HG03159 (cell line): ENCODE measurements around the gene SERPINA9.

Experiments used
- ATAC-seq: cut with Tn5 transposase; IDR thresholded peaks from one replicate; pipeline ENCODE4 v1.9.1; 2021; ENCODE audit warnings: mild to moderate bottlenecking, moderate library complexity; ENCODE audit not compliant: unreplicated experiment

Gene SERPINA9

DNA sequence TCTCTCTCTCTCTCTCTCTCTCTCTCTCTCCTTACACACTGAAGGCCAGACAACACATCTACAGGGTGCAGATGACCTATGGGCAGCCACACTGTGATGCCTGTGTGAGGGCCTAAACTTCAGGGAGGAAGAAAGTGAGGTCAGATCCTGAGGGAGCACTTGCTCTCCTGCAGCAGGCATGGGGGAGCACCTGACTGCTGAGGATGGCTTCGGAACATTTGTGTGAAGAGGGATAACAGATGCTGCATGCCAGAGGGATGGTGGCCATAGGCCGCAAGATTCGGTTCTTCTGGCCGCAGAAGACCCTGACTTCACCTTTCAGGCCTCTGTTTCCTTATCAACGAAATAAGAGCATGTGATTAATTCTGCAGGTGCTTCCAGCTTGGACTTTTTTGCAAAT lies 11.7 kb downstream of the SERPINA9 start:
- no peak for ATAC-seq

DNA sequence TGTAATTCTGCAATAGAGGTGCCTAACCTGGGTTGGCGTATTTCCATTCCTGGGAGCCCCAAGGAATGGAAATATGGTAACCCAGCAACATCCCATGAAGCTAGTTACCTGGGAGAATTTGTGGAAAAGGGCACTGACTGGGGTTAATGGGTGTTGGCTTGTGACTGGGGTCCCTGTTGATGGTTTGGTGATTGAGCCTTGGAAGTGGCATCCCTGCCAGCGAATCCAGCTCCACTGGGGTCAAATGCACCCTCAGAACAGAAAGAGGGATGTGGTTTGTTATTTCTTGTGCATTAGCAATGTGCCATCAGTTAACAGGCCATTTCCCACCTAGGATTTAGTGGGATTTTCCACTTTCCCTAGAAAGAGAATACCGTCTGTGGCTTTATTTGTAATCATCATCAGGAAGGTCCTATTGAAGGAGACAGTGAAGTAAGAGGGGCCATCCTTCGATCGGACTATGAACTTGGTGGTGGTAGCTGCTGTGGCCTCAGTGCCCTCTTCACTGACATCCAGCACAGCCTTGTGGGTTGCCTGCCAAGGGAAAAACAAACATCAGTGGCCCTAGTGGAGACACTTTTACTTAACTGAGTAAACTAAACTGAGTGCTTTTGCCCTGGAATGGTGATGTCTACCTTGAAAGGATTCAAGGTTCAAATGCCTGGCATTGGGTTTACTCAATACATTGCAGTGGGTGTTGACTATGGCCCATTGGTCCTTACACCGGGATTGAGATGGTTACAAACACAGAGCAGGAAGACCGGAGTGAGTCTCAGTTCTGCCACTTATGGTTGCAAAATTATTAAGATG lies 13.0 kb downstream of the SERPINA9 start:
- ATAC-seq = no peak

DNA sequence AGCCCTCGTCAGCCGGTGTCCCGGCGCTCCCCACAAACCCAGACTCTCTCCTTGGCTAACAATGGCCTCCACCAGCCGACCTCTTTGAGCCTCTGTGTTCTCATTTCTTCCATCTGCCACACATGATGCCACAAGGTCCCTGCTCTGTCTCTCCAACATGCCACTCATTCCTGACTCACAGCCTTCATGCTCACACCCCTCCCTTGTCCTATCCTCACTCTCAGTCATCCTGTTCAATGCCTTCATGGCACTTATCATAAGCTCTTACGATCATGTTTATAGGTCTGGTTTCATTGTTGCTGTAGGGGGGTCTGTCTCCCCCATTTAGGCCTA lies 13.8 kb downstream of the SERPINA9 start:
- no peak for ATAC-seq

GRCh38 chr14:94461526-94462218 lies 14.3 kb downstream of the SERPINA9 start:
- no peak for ATAC-seq

DNA sequence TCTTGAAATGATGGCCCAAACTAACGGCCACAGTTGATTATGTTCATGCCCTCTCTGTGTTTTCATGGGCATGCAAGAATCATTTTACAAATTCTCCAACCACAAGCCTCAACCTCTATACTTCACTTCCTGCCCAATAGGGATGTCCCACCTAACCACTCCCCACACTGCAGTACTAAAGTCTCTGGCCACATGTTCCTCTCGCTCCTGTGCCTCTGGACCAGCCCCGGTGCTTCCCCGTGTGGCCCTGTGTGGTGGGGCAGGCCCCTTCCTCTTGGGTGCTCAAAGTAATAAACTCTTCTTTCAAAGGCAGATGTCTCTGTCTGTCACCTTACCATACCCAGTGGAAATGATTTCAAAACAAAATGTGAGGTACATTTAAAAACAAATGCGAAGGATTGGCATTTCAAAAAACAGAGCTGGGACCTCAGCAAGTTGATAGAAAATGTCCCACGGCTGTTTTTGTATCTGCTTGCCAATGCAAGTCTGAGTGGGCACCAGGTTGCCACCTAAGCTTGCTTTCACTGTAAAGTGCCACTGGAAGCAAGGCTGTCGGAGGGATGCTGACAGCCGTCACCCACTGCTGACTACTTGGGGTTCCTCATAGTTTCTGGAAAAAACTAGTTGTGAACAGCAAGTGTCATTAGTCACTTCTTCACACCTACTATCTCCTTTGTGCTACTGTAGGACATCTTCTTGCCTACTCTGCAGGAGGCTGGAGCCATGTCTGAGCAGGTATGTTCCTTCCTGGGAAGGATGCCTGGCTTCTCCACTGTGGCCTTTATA lies 15.2 kb downstream of the SERPINA9 start:
- no peak for ATAC-seq

GRCh38 chr14:94458558-94459205 lies 17.3 kb downstream of the SERPINA9 start:
- no peak for ATAC-seq

GRCh38 chr14:94458096-94458495 lies 17.9 kb downstream of the SERPINA9 start:
- no peak for ATAC-seq

DNA sequence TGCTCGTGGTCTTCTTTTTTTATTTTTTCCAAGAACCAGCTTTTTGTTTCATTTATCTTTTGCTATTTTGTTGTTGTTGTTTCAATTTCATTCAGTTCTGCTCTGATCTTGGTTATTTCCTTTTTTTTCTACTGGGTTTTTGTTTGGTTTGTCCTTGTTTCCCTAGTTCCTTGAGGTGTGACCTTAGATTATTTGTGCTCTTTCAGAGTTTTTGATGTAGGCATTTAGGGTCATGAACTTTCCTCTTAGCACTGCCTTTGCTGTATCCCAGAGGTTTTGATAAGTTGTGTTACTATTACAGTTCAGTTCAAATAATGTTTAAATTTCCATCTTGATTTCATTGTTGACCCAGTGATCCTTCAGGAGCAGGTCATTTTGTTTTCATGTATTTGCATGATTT lies 20.1 kb downstream of the SERPINA9 start:
- no peak for ATAC-seq

GRCh38 chr14:94451826-94452225 lies 24.2 kb downstream of the SERPINA9 start:
- no peak for ATAC-seq

DNA sequence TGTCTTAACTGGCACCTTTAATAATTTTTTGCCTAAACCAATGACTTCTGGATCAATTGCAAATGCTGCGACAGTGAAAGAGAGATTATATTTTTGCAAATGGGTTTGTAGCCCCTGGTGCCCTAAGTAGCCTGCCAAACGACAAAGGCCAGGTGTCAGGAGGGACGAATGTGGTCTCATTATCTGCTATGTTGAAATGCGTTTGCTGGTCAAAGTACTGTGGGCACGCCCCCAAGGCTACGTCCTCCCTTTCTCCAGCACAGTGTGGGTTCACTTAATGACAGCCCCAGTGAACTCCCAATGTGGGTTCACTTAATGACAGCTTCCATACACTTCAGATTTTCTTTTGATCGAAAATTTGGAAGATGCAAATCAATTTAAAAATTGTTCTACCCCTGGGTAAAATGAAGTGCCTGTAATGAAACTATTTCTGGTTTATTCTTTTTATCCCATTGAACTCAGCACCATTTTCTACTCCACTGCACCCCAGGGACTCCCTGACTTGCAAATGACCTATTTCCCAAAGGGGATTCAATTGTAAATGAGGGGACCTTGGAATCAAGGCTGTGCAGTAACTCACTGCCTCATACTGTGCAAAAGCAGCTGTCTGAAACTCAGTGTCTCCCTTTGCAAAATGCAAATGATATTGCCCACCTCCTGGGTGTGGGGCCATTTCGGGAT lies 24.8 kb downstream of the SERPINA9 start:
- no peak for ATAC-seq

DNA sequence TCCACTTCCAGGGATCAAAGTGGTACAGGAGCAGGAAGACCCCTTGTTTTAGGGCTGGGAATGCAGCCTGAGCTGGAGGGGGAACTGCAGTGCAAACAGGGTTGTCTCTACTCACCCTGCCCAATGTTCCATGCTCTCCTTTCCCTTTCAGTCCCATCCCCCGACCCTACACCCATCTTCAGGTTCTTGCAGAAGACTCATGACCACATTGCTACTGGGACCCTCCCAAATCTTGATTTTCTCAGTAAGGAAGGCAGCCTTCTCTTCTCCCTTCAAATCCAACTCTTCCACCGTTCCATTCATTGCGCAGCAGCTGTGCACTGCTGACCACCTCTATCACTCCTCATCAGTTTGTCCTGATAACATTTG lies 25.3 kb downstream of the SERPINA9 start:
- ATAC-seq = no peak

GRCh38 chr14:94449930-94450329 lies 26.1 kb downstream of the SERPINA9 start:
- ATAC-seq = no peak

GRCh38 chr14:94448071-94448808 lies 27.8 kb downstream of the SERPINA9 start:
- ATAC-seq = no peak

DNA sequence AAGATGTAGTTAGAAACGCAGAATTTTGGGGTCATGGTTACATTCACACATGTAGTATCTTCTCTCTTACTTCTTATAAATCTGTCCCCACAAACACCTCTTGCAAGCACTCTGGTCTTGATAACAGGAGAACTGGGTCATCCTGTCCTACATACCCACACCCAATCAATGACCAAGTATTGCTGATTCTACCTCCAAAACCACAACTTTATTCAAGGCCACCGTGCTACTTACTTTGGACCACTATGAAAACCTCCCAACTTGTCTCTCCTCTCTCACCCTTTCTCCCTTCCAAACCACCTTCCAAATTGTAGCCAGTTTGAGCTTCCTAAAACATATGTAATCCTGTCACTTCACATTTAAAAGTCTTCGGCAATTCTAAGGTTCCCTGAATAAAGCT lies 28.8 kb downstream of the SERPINA9 start:
- ATAC-seq = no peak

DNA sequence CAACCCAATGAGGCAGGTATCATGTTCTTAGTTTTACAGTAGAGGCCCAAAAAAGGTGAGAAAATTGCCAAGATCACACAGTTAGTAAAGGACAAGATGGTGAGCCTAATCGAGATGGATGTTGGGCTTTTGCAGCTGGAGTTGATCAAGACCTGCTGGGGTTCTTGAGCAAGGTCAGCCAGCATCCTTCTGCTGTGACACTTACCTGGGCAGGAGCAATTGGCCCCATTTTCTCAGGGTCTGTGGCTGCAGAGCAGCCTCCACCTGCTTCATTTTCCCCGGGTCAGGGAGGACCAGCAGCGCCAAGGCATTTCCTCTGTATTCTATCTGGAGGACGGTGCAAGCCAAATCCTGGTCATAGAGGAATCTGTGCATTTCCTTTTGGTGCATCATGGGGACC lies 29.9 kb downstream of the SERPINA9 start:
- no peak for ATAC-seq

GRCh38 chr14:94445003-94445402 lies 31.0 kb downstream of the SERPINA9 start:
- no peak for ATAC-seq

DNA sequence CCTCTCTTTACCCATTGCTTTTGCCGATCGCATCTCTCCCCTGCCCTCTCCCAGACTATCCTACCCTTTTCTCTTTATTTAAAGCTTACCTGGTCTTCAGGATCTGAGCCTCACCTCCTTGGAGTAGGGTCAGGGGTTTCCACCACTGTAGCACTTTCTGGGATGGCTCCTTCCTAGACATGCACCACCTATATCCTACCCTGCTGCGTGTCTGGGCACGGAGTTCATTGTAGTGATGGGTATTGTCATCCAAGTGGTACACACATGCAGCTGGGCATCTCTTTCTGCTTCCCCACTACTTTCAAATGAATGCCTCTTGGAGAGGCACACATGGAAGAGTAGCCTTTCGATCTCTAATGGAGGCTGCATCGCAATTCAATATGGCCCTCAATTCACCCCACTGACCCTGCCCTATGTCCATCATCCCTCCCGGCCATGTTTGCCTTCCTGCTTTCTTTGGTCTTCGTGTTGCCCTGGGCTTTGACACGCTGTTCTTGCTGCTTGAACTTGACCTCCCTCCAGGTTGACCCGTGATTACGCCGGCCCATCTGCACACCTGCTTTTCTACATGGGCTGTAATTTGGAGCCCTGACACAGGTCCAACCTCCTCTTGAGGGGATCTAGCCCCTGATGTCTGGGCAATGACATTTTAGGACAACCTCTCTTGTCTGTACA lies 34.3 kb downstream of the SERPINA9 start:
- no peak for ATAC-seq

DNA sequence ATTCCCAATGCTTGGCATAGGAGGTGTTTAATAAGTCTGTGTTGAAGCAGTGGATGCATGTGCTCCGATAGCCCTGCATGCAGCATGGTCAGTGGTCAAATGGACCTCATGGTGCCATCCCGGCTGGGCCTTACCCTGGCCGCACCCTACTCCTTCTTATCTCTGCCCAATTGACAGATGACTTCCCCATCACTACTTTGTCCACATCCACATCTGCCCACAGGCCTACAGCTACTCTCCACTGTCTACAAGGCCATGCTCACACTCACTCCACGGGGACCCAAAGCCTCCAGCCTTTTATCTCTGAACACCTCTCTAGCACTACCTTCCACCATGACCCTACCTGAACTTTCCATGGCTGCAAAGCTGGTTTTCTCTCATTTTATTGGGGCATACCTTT lies 34.9 kb downstream of the SERPINA9 start:
- no peak for ATAC-seq

DNA sequence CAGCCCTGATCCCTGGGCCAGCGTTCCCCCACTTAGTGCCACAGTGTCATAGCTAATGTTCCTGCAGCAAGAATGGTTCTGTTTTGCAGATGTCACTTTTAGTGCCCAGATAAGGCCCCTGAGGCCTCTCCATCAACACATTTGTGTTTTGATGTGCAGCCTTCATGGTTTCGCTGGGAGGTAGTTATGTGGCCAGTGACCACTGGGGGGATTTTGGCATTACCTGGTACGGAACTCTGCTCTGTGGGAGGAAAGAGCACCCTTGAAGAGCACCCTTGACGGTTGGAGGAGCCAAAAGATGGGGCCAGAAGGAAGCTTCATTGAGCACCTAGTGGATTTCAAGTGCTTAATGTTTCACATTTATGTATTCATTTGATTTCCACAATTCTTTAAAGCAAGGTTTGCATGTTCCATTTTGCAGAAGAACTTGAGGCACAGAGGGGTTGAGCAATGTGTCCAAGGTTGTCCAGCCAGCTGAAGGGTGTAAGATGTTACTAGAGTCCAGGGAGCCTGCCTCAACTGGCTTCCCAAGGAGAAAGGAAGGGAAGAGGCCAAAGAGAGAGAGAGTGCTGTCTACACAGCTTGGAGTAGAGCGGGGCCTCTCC lies 36.4 kb downstream of the SERPINA9 start:
- ATAC-seq = no peak
